Uterine smooth muscle cell (primary cell): ENCODE measurements around the gene POTEB. TPM values are rescaled to one million over a fixed set of nuclear protein-coding genes. Genes with fewer than 3 reads are reported as not detected.

Experiments
- total RNA-seq: library from RNA; depleted of rRNA; stranded (reverse); fragments of >200 nt; gene quantifications from 2 replicates; pipeline ENCODE4 v1.2.3, GENCODE V29; 2014

Gene POTEB
- not detected in 2 replicates for total RNA-seq

GRCh38 chr15:21877635-21878034 is at the start of gene POTEB:
POTEB (minus strand) TSS chr15:21877735; CDS start chr15:21877246, 489 bp downstream.

Other genes starting within 250 kb of the POTEB start
- not detected in 2 replicates for gene OR4M2, start 202.8 kb upstream of the POTEB start, total RNA-seq